Kidney epithelial cell (primary cell): Measurements from ENCODE around the gene BARX2. TPM values are rescaled to one million over a fixed set of nuclear protein-coding genes. Genes with fewer than 3 reads are reported as not detected.
A peak's percentile ranks its signal among the peaks of the same experiment; 100 is the strongest.

ENCODE experiments used
- DNase-seq: peaks from one replicate; pipeline ENCODE4 v3.0.0-alpha.2; 2010; ENCODE audit warnings: low read depth
- H3K27me3 ChIP-seq: 2 replicates; pipeline ENCODE4 v1.6.0; 2011; ENCODE audit warnings: low read length; ENCODE audit not compliant: control insufficient read depth, insufficient read depth
- H3K36me3 ChIP-seq: 2 replicates; pipeline ENCODE4 v1.5.1; 2011; ENCODE audit warnings: low read length; ENCODE audit not compliant: control insufficient read depth, insufficient read depth
- H3K4me3 ChIP-seq: 2 replicates; pipeline ENCODE4 v1.5.1; 2011; ENCODE audit warnings: low read depth, mild to moderate bottlenecking, control low read depth, low read length
- CTCF ChIP-seq: IDR thresholded peaks from 2 replicates; pipeline ENCODE4 v1.5.1; 2011; ENCODE audit warnings: mild to moderate bottlenecking, moderate library complexity, low read length, control low read depth, inconsistent platforms; ENCODE audit not compliant: insufficient read depth, poor library complexity, severe bottlenecking
- total RNA-seq: library from RNA; depleted of rRNA; stranded (reverse); fragments of >200 nt; gene quantifications from 2 replicates; pipeline ENCODE4 v1.2.3, GENCODE V29; 2015

The BARX2 gene
- total RNA-seq, 1 donor from 2014 or later: not detected

- Histone ChIP-seq H3K4me3 (no peak overlapping the region), H3K36me3 (no peaks in the 10 kb centered on the region), H3K27me3 (peaks cover 48% of the 10 kb centered on the region)
- DNase-seq: no peak
- no peak for TF ChIP-seq CTCF
Measured at GRCh38 chr11:129370715-129371114, 4.9 kb upstream of the BARX2 start.

- no peak for DNase-seq
- peaks cover 54% of the 10 kb centered on the region for H3K27me3 ChIP-seq
- peak overlapping the region; percentile 13 for H3K4me3 ChIP-seq
- no peak for TF ChIP-seq CTCF
- H3K36me3 ChIP-seq: no peaks in the 10 kb centered on the region
Measured at GRCh38 chr11:129372609-129373488, 2.8 kb upstream of the BARX2 start.

GRCh38 chr11:129373489-129373953 is 2.1 kb upstream of the BARX2 start:
- peaks cover 54% of the 10 kb centered on the region for H3K27me3 ChIP-seq
- peak overlapping the region; percentile 13 for H3K4me3 ChIP-seq
- DNase-seq: no peak
- no peak for TF ChIP-seq CTCF
- no peaks in the 10 kb centered on the region for H3K36me3 ChIP-seq

GRCh38 chr11:129374081-129374992 is 1.3 kb upstream of the BARX2 start:
- peak overlapping the region; percentile 22 for H3K4me3 ChIP-seq
- no peaks in the 10 kb centered on the region for H3K36me3 ChIP-seq
- no peak for DNase-seq
- peaks cover 49% of the 10 kb centered on the region for H3K27me3 ChIP-seq
- no peak for TF ChIP-seq CTCF

- no peak for TF ChIP-seq CTCF
- H3K27me3 ChIP-seq: peaks cover 49% of the 10 kb centered on the region
- H3K36me3 ChIP-seq: no peaks in the 10 kb centered on the region
- H3K4me3 ChIP-seq: peak overlapping the region; percentile 32
- DNase-seq: no peak
Measured at GRCh38 chr11:129374993-129375750, 476 bp upstream of the BARX2 start.
